NB4 (cell line): ENCODE results near the gene HJURP.

Source experiments
- DNase-seq: peaks from one replicate; pipeline ENCODE4 v3.0.0; 2010; ENCODE audit warnings: low read depth
- H3K4me3 ChIP-seq: one replicate; pipeline ENCODE4 v1.5.1; 2011; ENCODE audit warnings: mild to moderate bottlenecking, low read depth, low read length, moderate library complexity
- MYC ChIP-seq: IDR thresholded peaks from 2 replicates; pipeline ENCODE4 v1.6.1; 2011; ENCODE audit warnings: low read depth, low read length
- POLR2A ChIP-seq: IDR thresholded peaks from 2 replicates; pipeline ENCODE4 v1.6.1; 2011; ENCODE audit warnings: mild to moderate bottlenecking; ENCODE audit not compliant: insufficient read length; ENCODE audit errors: extremely low read depth
- TF ChIP-seq, protein P1 (sequence below): IDR thresholded peaks from one replicate; pipeline ENCODE4 v1.5.1; 2012; ENCODE audit warnings: low read depth, low read length
- TF ChIP-seq, protein P2 (sequence below): IDR thresholded peaks from 2 replicates; pipeline ENCODE4 v1.6.1; 2011; ENCODE audit warnings: low read depth, low read length

HJURP gene

DNA sequence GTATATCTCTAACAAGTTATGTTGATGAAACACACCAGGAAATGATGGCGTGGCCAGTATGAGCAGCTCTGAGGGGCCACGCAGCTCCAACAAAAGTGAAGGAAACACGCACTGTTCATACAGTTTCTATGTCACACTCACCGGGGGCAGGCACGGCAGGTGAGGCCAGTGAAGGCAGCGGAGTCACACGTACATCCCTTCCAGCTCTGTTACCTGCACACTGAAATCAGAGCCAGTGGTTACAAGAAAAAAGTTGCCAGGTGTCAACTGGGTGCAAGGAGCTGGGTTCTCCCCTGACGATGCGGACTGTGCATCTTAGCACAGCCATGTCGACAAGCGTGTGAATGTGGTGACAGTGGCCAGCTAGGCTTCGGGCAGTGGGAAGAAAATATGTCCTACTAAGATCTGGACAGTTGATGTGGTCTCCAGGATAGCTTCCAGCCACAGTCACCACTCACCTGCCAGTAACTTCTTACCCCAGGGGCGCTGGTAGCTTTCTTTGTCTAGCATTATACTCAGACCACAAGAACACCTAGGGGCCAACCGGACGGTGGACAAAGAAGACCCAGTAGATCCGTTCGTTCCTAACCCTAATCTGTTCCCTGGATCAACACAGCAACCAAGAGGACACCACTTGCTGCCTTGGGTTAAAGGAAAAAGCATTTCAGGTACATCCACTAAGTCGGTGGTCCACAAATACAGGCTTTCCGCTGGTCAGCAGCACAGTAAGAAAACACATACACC lies 10.1 kb downstream of the HJURP start:
- H3K4me3 ChIP-seq: no peak overlapping the region
- no peak for DNase-seq
- TF ChIP-seq, protein P1, sequence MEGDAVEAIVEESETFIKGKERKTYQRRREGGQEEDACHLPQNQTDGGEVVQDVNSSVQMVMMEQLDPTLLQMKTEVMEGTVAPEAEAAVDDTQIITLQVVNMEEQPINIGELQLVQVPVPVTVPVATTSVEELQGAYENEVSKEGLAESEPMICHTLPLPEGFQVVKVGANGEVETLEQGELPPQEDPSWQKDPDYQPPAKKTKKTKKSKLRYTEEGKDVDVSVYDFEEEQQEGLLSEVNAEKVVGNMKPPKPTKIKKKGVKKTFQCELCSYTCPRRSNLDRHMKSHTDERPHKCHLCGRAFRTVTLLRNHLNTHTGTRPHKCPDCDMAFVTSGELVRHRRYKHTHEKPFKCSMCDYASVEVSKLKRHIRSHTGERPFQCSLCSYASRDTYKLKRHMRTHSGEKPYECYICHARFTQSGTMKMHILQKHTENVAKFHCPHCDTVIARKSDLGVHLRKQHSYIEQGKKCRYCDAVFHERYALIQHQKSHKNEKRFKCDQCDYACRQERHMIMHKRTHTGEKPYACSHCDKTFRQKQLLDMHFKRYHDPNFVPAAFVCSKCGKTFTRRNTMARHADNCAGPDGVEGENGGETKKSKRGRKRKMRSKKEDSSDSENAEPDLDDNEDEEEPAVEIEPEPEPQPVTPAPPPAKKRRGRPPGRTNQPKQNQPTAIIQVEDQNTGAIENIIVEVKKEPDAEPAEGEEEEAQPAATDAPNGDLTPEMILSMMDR: no peak
- TF ChIP-seq MYC: no peak
- TF ChIP-seq, protein P2, sequence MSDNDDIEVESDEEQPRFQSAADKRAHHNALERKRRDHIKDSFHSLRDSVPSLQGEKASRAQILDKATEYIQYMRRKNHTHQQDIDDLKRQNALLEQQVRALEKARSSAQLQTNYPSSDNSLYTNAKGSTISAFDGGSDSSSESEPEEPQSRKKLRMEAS: no peak
- TF ChIP-seq POLR2A: no peak

DNA sequence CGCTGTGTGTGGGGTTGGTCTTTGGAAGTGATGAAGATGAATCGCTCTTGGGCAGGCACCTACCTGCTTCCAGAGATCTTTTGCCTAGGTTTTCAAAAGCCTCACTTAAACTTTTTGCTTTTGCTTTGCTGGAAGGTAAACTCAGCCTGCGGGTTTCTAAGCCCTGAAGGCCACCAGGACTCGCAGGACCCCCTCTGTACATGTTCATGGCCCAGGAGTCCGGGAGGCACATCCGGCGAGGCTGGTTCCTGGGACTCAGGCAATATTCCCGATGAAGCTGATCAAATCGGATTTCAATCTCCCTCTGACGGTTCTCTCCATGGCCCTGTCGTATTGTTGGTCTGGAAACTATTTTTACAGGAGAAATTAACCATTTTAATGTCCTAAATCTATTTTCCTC lies 13.2 kb downstream of the HJURP start:
- TF ChIP-seq MYC (no peak), POLR2A (no peak)
- TF ChIP-seq, protein P2: no peak
- TF ChIP-seq, protein P1: no peak
- no peak overlapping the region for H3K4me3 ChIP-seq

DNA sequence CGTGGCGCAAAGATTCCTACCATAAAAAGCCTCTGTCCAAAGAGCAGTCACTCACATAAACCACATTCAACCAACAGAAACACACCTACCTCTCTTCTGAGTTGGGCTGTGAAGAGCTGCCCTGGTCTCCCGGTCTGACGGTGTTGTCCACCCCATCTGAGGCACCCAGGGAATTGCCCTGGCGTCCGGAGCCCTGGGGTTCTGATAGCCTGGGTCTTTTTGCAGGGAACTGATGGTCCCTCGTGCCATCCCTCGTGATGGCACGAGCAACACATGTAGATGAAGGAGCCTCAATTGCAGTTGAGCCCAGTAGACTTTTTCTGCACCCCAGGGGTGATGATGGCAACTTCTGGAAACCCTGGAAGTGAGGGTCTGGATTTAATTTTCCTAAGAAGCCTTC lies 13.8 kb downstream of the HJURP start:
- H3K4me3 ChIP-seq: no peak overlapping the region
- no peak for TF ChIP-seq POLR2A
- TF ChIP-seq, protein P2: no peak
- no peak for TF ChIP-seq MYC
- TF ChIP-seq, protein P1: no peak
- no peak for DNase-seq

More for the DNA sequence above, 13.2 kb downstream of the HJURP start:
- no peak for DNase-seq

DNA sequence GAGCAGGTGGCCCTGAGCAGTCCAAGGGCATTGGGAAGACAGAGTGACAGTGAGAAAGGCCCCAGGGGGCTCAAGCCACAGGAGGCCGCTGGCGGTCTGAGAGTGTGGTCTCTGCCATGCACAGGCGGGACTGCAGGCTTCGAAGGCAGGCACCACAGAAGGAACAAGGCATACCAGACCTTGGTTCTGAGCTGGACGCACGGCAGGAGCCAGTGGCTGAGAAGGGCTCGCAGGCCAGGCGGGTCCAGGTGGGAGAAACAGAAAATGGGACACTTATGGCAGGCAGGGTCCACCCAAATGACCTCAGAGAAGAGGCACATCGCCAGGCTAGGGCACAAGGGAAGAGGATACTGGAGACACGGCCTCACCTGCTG lies 14.9 kb downstream of the HJURP start:
- TF ChIP-seq POLR2A: no peak
- TF ChIP-seq MYC: no peak
- TF ChIP-seq, protein P2: no peak
- TF ChIP-seq, protein P1: no peak
- peak overlapping the region; percentile 9 for H3K4me3 ChIP-seq
- DNase-seq: no peak

DNA sequence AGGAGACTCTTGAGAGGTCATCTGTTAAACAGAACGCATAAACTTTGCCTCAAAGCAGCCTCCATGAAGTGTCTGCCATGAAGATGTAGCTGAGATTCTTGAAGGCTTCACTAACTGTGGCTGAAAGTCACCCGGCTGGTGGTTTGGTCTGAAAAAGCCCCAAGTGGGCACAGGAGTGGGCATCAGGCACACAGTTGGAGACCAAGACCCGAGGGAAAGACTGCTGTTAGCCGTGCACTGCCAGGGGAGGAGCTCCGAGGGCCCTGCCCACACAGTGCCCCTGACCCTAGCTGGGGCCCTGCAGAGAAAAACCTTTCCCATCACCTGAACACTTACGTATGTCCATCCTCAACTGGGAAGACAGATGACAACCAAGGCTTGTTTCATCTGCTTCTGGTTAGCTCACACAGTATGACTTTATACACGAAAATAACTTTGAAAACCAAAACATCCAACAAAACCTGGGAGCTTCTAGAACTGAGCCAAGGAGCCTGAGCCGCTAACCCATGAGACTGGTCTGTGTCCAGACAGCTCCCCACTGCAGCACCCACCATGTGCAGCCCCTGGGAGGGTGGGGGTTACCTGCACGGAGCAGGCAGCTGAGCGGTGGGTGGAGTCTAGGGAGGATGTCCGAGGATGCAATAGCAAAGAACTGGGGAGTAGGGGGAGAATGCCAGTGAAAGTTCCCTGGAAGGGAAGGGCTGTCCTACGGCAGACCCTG lies 15.4 kb downstream of the HJURP start:
- DNase-seq: no peak
- H3K4me3 ChIP-seq: peak overlapping the region; percentile 9

More for the DNA sequence above, 15.4 kb downstream of the HJURP start:
- TF ChIP-seq, protein P2: no peak
- TF ChIP-seq POLR2A (no peak), MYC (no peak)
- TF ChIP-seq, protein P1: no peak
